Caco-2 (cell line): ENCODE data around the gene NDRG3. TPM values are rescaled to one million over a fixed set of nuclear protein-coding genes. Genes with fewer than 3 reads are reported as not detected.

ENCODE experiments used
- BruUV-seq: library from RNA; stranded (reverse); fragments of 400-500 nt; replicated peaks from 2 replicates; lab custom pipeline; 2021; lab: Mats Ljungman, UMichigan
- CTCF ChIA-PET: fragments of 300-600 bp; sonication (Branson Sonifier 250); formaldehyde crosslinking; loops from one replicate; lab custom pipeline; 2022; ENCODE audit warnings: antibody characterized with exemption; lab: Charles Lee
- POLR2A ChIA-PET: fragments of 300-600 bp; sonication (Branson Sonifier 250); formaldehyde crosslinking; loops from one replicate; lab custom pipeline; 2022; ENCODE audit warnings: antibody characterized with exemption; lab: Charles Lee
- DNase-seq, 2 experiments: peaks; one replicate each; pipeline versions ENCODE4 v3.0.0 to v3.0.0-alpha.2; 2020 to 2022
- H3K27me3 ChIP-seq: replicated peaks from 2 replicates; pipeline ENCODE4 v1.6.0; 2011; ENCODE audit warnings: low read length; ENCODE audit not compliant: control insufficient read depth, insufficient read depth
- H3K36me3 ChIP-seq: 2 replicates; pipeline ENCODE4 v1.5.1; 2011; ENCODE audit warnings: low read length; ENCODE audit not compliant: control insufficient read depth, insufficient read depth
- H3K4me1 ChIP-seq: fragments of 250-450 bp; sonication (Bioruptor Pico); 2 replicates; pipeline ENCODE4 v1.5.1; 2020; ENCODE audit warnings: mild to moderate bottlenecking
- H3K4me3 ChIP-seq: 2 replicates; pipeline ENCODE4 v1.5.1; 2011; ENCODE audit warnings: low read depth, mild to moderate bottlenecking, control low read depth, low read length
- H3K9me3 ChIP-seq: fragments of 250-450 bp; sonication (Bioruptor Pico); 2 replicates; pipeline ENCODE4 v1.5.1; 2020; ENCODE audit warnings: mild to moderate bottlenecking, moderate library complexity
- H3K27ac Mint-ChIP-seq: one replicate; pipeline ENCODE4 v1.8.0; 2022; ENCODE audit warnings: mixed read lengths; ENCODE audit not compliant: unreplicated experiment
- H3K27me3 Mint-ChIP-seq: one replicate; pipeline ENCODE4 v1.8.0; 2022; ENCODE audit warnings: mixed read lengths; ENCODE audit not compliant: insufficient read depth, unreplicated experiment
- H3K36me3 Mint-ChIP-seq: one replicate; pipeline ENCODE4 v1.8.0; 2022; ENCODE audit warnings: mild to moderate bottlenecking, mixed read lengths; ENCODE audit not compliant: insufficient read depth, unreplicated experiment
- H3K4me1 Mint-ChIP-seq: one replicate; pipeline ENCODE4 v1.8.0; 2022; ENCODE audit warnings: low read depth, mixed read lengths; ENCODE audit not compliant: unreplicated experiment
- H3K4me3 Mint-ChIP-seq: one replicate; pipeline ENCODE4 v1.8.0; 2022; ENCODE audit warnings: mild to moderate bottlenecking, moderate library complexity, mixed read lengths; ENCODE audit not compliant: unreplicated experiment
- H3K9me3 Mint-ChIP-seq: one replicate; pipeline ENCODE4 v1.8.0; 2022; ENCODE audit warnings: mixed read lengths; ENCODE audit not compliant: unreplicated experiment
- intact Hi-C: fragments of 100-400 bp; cut with micrococcal nuclease; formaldehyde crosslinking; loops from one replicate; pipeline ENCODE4 v1.10.0; 2022; ENCODE audit not compliant: unreplicated experiment
- total RNA-seq: library from RNA; stranded (reverse); gene quantifications from 2 replicates; pipeline ENCODE4 v1.2.3, GENCODE V29; 2022
- TF ChIP-seq, protein P1 (sequence below), 2 experiments: fragments of 200-600 bp in 1 of 2; IDR thresholded peaks; 1 replicate in 1 of 2; 2 replicates in 1 of 2; pipeline versions ENCODE4 v1.5.1 to v1.8.0; 2011 to 2022; ENCODE audit warnings: antibody characterized with exemption in 1 of 2, control low read depth in 1 of 2, inconsistent platforms in 1 of 2, low read depth in 1 of 2, low read length in 1 of 2, mild to moderate bottlenecking in 1 of 2, moderate library complexity in 1 of 2; ENCODE audit not compliant: insufficient read depth in 1 of 2, severe bottlenecking in 1 of 2, unreplicated experiment in 1 of 2

NDRG3 gene
- total RNA-seq, 1 experiment from 2014 or later, result 41.5 TPM

DNA sequence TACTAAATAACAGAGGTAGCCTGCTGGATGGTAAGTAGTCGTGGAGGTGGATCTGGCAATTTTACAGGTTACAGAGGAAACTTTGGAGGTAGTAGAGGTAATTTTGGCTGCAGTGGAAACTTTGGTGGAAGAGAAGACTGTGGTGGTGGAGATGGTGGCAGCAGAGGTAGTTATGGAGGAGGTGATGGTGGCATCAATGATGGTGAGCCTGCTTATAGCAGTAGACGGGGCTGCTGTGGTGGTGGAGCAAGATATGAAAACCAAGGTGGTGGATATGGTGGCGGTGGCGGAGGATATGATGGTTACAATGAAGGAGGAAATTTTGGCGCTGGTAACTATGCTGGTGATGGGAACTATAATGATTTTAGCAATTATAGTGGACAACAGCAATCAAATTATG is 125.0 kb downstream of the NDRG3 start:
- intact Hi-C loops, result no loop called here
- H3K4me3 Mint-ChIP-seq, result no peak overlapping the region
- no peaks in the 10 kb centered on the region for H3K9me3 Mint-ChIP-seq
- H3K27me3 Mint-ChIP-seq, result no peaks in the 10 kb centered on the region
- DNase-seq, result no peak
- no peak overlapping the region for H3K27ac Mint-ChIP-seq
- Histone ChIP-seq H3K4me3 (no peak overlapping the region), H3K27me3 (no peaks in the 10 kb centered on the region), H3K4me1 (peaks cover 7% of the 10 kb centered on the region; the same call in 1 of the 2 replicates), H3K9me3 (no peaks in the 10 kb centered on the region), H3K36me3 (no peaks in the 10 kb centered on the region)
- H3K4me1 Mint-ChIP-seq, result peaks cover 7% of the 10 kb centered on the region
- ChIA-PET POLR2A (no interaction called here), CTCF (interaction anchor here (0.6 to 0.9 kb wide), 3 partner anchors 8 to 1926 kb away, joined by 3 to 4 read pairs (median 3); no protein-coding TSS in a partner anchor)
- H3K36me3 Mint-ChIP-seq, result no peaks in the 10 kb centered on the region
- no TSS peak for BruUV-seq
- TF ChIP-seq, protein P1, sequence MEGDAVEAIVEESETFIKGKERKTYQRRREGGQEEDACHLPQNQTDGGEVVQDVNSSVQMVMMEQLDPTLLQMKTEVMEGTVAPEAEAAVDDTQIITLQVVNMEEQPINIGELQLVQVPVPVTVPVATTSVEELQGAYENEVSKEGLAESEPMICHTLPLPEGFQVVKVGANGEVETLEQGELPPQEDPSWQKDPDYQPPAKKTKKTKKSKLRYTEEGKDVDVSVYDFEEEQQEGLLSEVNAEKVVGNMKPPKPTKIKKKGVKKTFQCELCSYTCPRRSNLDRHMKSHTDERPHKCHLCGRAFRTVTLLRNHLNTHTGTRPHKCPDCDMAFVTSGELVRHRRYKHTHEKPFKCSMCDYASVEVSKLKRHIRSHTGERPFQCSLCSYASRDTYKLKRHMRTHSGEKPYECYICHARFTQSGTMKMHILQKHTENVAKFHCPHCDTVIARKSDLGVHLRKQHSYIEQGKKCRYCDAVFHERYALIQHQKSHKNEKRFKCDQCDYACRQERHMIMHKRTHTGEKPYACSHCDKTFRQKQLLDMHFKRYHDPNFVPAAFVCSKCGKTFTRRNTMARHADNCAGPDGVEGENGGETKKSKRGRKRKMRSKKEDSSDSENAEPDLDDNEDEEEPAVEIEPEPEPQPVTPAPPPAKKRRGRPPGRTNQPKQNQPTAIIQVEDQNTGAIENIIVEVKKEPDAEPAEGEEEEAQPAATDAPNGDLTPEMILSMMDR (IDR thresholded peaks at IDR 0.05; ENCODE audit: insufficient read depth in 1 of 2, low read depth in 1 of 2, low read length in 1 of 2, severe bottlenecking in 1 of 2, unreplicated experiment in 1 of 2), result no peak

DNA sequence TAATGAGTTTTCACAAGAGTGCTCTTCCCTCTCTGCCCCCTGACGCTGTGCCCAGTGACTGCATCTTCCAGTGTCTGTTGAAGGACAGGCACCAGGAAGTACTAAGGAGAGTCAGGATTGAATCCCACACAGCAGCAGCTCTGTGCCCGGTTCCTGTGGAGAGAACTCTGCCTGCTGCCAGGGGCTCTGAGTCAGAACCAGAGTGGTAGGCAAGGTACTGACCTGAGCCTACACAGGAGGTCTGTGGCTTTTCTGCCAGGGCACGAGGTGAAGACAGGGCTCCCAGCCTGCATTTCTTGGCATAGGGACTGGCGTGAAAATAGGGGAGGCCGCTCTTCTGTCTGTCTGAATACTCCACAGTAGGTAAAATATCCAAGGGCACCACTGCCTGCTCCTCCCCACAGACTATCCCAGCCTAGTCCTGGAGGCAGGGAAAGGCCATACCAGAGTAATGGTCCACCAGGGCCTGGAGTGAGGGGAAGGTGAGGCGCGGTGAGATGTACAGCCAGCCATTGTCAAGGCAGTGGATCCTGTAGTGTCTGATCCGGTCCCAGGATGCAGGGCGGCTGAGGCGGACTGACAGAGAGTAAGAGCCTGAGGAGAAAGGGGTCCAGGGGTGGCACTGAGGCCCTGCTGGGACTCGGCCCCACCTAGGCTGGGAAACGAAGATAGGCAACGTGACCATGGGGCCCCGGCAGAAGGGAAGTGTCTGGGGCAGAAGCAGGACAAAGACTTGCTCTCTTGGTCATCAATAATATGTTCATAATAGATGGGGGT is 130.9 kb downstream of the NDRG3 start:
- no TSS peak for BruUV-seq
- no peaks in the 10 kb centered on the region for H3K9me3 ChIP-seq
- Mint-ChIP-seq H3K9me3 (no peaks in the 10 kb centered on the region), H3K4me1 (no peaks in the 10 kb centered on the region), H3K27ac (no peak overlapping the region), H3K36me3 (peaks cover 47% of the 10 kb centered on the region), H3K4me3 (no peak overlapping the region), H3K27me3 (no peaks in the 10 kb centered on the region)
- ChIA-PET POLR2A (no interaction called here), CTCF (interaction anchor here (1.2 kb wide), 2 partner anchors 140 to 248 kb away, joined by 3 read pairs; a partner anchor contains a TSS)
- no peaks in the 10 kb centered on the region for H3K4me1 ChIP-seq
- H3K27me3 ChIP-seq, result no peaks in the 10 kb centered on the region
- DNase-seq, result no peak
- intact Hi-C loops, result no loop called here
- H3K4me3 ChIP-seq, result no peak overlapping the region
- peaks cover 7% of the 10 kb centered on the region for H3K36me3 ChIP-seq
- TF ChIP-seq, protein P1 (IDR thresholded peaks at IDR 0.05; ENCODE audit: insufficient read depth in 1 of 2, low read depth in 1 of 2, low read length in 1 of 2, severe bottlenecking in 1 of 2, unreplicated experiment in 1 of 2), result no peak

DNA sequence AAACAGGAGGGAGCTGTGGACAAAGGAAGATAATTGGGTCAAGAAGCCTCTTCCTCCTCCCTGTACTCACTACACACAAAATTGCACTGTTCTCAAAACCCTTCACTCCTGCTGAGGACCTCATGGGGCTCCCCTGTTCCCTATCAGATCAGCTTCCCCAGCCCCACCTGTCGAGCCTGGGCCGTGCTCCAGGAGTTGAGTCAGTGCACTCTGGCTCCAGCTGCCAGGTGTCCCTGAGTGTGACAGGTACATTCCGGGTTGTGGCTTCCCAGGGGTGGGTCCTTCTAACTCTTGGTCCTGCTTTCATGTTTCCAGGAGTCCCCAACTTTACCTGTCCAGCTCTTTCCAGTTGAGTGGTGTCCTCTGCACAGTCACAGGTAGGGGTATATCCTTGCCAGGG is 131.9 kb downstream of the NDRG3 start:
- Histone ChIP-seq H3K9me3 (no peaks in the 10 kb centered on the region), H3K4me3 (no peak overlapping the region), H3K27me3 (no peaks in the 10 kb centered on the region), H3K4me1 (no peaks in the 10 kb centered on the region), H3K36me3 (peaks cover 7% of the 10 kb centered on the region)
- POLR2A ChIA-PET, result no interaction called here
- H3K27ac Mint-ChIP-seq, result no peak overlapping the region
- H3K9me3 Mint-ChIP-seq, result no peaks in the 10 kb centered on the region
- intact Hi-C loops, result loop anchor here (1.0 kb wide), 1 partner anchor 273 kb away; no protein-coding TSS in a partner anchor
- DNase-seq, result no peak
- H3K27me3 Mint-ChIP-seq, result no peaks in the 10 kb centered on the region
- H3K36me3 Mint-ChIP-seq, result peaks cover 57% of the 10 kb centered on the region
- TF ChIP-seq, protein P1 (IDR thresholded peaks at IDR 0.05; ENCODE audit: insufficient read depth in 1 of 2, low read depth in 1 of 2, low read length in 1 of 2, severe bottlenecking in 1 of 2, unreplicated experiment in 1 of 2), result no peak
- CTCF ChIA-PET, result interaction anchor here (1.2 kb wide), 2 partner anchors 141 to 249 kb away, joined by 3 read pairs; a partner anchor contains a TSS
- H3K4me1 Mint-ChIP-seq, result no peaks in the 10 kb centered on the region
- no peak overlapping the region for H3K4me3 Mint-ChIP-seq
- BruUV-seq, result no TSS peak
